Stimulated activated CD4-positive, alpha-beta T cell treated with anti-CD3 and anti-CD28 coated beads, Interleukin-1b, Interleukin-23, amount 100 ng/mL, for 24 hours (primary cell): ENCODE results near the gene BCL7A.
A peak's percentile ranks its signal among the peaks of the same experiment; 100 is the strongest.
"Not testable (repeated sequence)": the region's sequence is repeated elsewhere in the genome, so short reads cannot be mapped to it uniquely, and the experiment has no call there.

Source experiments
- DNase-seq, 4 experiments: peaks; one replicate each; pipeline ENCODE4 v3.0.0-alpha.2; 2020; ENCODE audit warnings: low read depth in 4 of 4, low spot score in 1 of 4

Gene BCL7A

GRCh38 chr12:122051231-122051876 is 29.7 kb downstream of the BCL7A start:
- DNase-seq: no peak

- no peak for DNase-seq
Observed at GRCh38 chr12:122052285-122052684, 30.6 kb downstream of the BCL7A start.

- no peak for DNase-seq
Observed at GRCh38 chr12:122054842-122055520, 33.3 kb downstream of the BCL7A start.

- DNase-seq: not testable (repeated sequence)
Observed at GRCh38 chr12:122056406-122056805, 34.7 kb downstream of the BCL7A start.

- no peak for DNase-seq
Observed at GRCh38 chr12:122057007-122057735, 35.5 kb downstream of the BCL7A start.

- DNase-seq: no peak
Observed at GRCh38 chr12:122057769-122058168, 36.1 kb downstream of the BCL7A start.

GRCh38 chr12:122058549-122059149 is 37.0 kb downstream of the BCL7A start:
- no peak for DNase-seq

GRCh38 chr12:122059203-122059960 is 37.7 kb downstream of the BCL7A start:
- no peak for DNase-seq

GRCh38 chr12:122060081-122060501 is 38.4 kb downstream of the BCL7A start:
- no peak for DNase-seq

GRCh38 chr12:122061253-122061652 is 39.6 kb downstream of the BCL7A start:
- no peak for DNase-seq

GRCh38 chr12:122062832-122063693 is 41.4 kb downstream of the BCL7A start:
- DNase-seq: no peak

GRCh38 chr12:122063694-122064024 is 42.0 kb downstream of the BCL7A start:
- no peak for DNase-seq

GRCh38 chr12:122064025-122064777 is 42.5 kb downstream of the BCL7A start:
- DNase-seq: peak in 1 of 4 experiments; percentile 42

- DNase-seq: no peak
Observed at GRCh38 chr12:122064780-122065588, 43.3 kb downstream of the BCL7A start.

GRCh38 chr12:122067548-122067947 is 45.9 kb downstream of the BCL7A start:
- DNase-seq: no peak

- DNase-seq: no peak
Observed at GRCh38 chr12:122067966-122068365, 46.3 kb downstream of the BCL7A start.

- no peak for DNase-seq
Observed at GRCh38 chr12:122072031-122072970, 50.6 kb downstream of the BCL7A start.

- no peak for DNase-seq
Observed at GRCh38 chr12:122073815-122074214, 52.1 kb downstream of the BCL7A start.
